HG03342 (cell line): ENCODE results near the gene DNASE2B.

Experiments
- ATAC-seq: cut with Tn5 transposase; IDR thresholded peaks from one replicate; pipeline ENCODE4 v1.9.1; 2021; ENCODE audit warnings: mild to moderate bottlenecking, moderate library complexity; ENCODE audit not compliant: unreplicated experiment

The DNASE2B gene

GRCh38 chr1:84373436-84374141, 24.7 kb upstream of the DNASE2B start:
- no peak for ATAC-seq

- ATAC-seq: no peak
These were observed 23.1 kb upstream of the DNASE2B start for GRCh38 chr1:84374991-84375696.

- no peak for ATAC-seq
These were observed 22.0 kb upstream of the DNASE2B start for GRCh38 chr1:84376000-84376910.

- no peak for ATAC-seq
These were observed 20.7 kb upstream of the DNASE2B start for GRCh38 chr1:84377480-84378095.

- ATAC-seq: no peak
These were observed 19.0 kb upstream of the DNASE2B start for GRCh38 chr1:84379138-84379916.

- ATAC-seq: no peak
These were observed 18.4 kb upstream of the DNASE2B start for GRCh38 chr1:84379917-84380180.

GRCh38 chr1:84382127-84382526, 16.2 kb upstream of the DNASE2B start:
- no peak for ATAC-seq

- ATAC-seq: no peak
These were observed 12.9 kb upstream of the DNASE2B start for GRCh38 chr1:84385347-84385746.

GRCh38 chr1:84386716-84387479, 11.4 kb upstream of the DNASE2B start:
- no peak for ATAC-seq

- ATAC-seq: no peak
These were observed 10.7 kb upstream of the DNASE2B start for GRCh38 chr1:84387480-84388163.

GRCh38 chr1:84390226-84390625, 8.1 kb upstream of the DNASE2B start:
- no peak for ATAC-seq

- ATAC-seq: no peak
These were observed 2.9 kb downstream of the DNASE2B start for GRCh38 chr1:84401156-84401555.

- ATAC-seq: no peak
These were observed 3.8 kb downstream of the DNASE2B start for GRCh38 chr1:84402060-84402459.

GRCh38 chr1:84402501-84402900, 4.2 kb downstream of the DNASE2B start:
- no peak for ATAC-seq

GRCh38 chr1:84403347-84403746, 5.1 kb downstream of the DNASE2B start:
- no peak for ATAC-seq

GRCh38 chr1:84406346-84406861, 8.1 kb downstream of the DNASE2B start:
- no peak for ATAC-seq

GRCh38 chr1:84407524-84407923, 9.2 kb downstream of the DNASE2B start:
- ATAC-seq: no peak

GRCh38 chr1:84407958-84408422, 9.7 kb downstream of the DNASE2B start:
- ATAC-seq: no peak

- ATAC-seq: no peak
These were observed 11.6 kb downstream of the DNASE2B start for GRCh38 chr1:84409888-84410287.
